ENCODE results near the gene ISCA1. TPM values are rescaled to one million over a fixed set of nuclear protein-coding genes. Genes with fewer than 3 reads are reported as not detected.

Gene ISCA1
- polyA plus RNA-seq, 2 of the 4 experiments (the other 2 are of a cell fraction) = 42.4 to 58.2 TPM

- TF ChIP-seq ZC3H11A (IDR thresholded peaks at IDR 0.05) (no peak), NPAS2 (CRISPR knock-in tag; IDR thresholded peaks at IDR 0.05; ENCODE audit: borderline replicate concordance) (no peak), HES2 (IDR thresholded peaks at IDR 0.05) (no peak), FOXS1 (CRISPR knock-in tag; IDR thresholded peaks at IDR 0.05) (no peak), CHD2 (IDR thresholded peaks at IDR 0.05; ENCODE audit: low read length, partially characterized antibody) (no peak)
Observed at GRCh38 chr9:86326536-86326935, 44.2 kb upstream of the ISCA1 start (continued).

- FAIRE-seq = no peak
- DNase-seq (ENCODE audit: low read depth in 1 of 2, low spot score in 1 of 2) = no peak
- CTCF ChIA-PET = interaction anchor here (1.2 kb wide), 1 partner anchor 89 kb away, joined by 3 read pairs; no protein-coding TSS in a partner anchor
- POLR2A ChIA-PET = no interaction called here
- no peak for ATAC-seq
- TF ChIP-seq PBX3 (IDR thresholded peaks at IDR 0.05) (no peak), FOSL2 (IDR thresholded peaks at IDR 0.05) (no peak), FOSL2 (CRISPR knock-in tag; IDR thresholded peaks at IDR 0.05) (no peak), SREBF2 (IDR thresholded peaks at IDR 0.05) (no peak), HOXA7 (CRISPR knock-in tag; IDR thresholded peaks at IDR 0.05) (no peak), HMGXB4 (CRISPR knock-in tag; IDR thresholded peaks at IDR 0.05; ENCODE audit: borderline replicate concordance) (no peak), JUNB (IDR thresholded peaks at IDR 0.05) (no peak), USF2 (IDR thresholded peaks at IDR 0.05) (no peak), PHF8 (IDR thresholded peaks at IDR 0.05; ENCODE audit: borderline replicate concordance, low read depth) (no peak), MAZ (IDR thresholded peaks at IDR 0.05; ENCODE audit: borderline replicate concordance, low read depth, low read length) (no peak), ZFP36 (IDR thresholded peaks at IDR 0.05; ENCODE audit: borderline replicate concordance, partially characterized antibody) (no peak), BHLHE40 (IDR thresholded peaks at IDR 0.05; ENCODE audit: low read depth, low read length) (no peak), JUN (IDR thresholded peaks at IDR 0.05) (no peak), CTCF (IDR thresholded peaks at IDR 0.05) (no peak), EHF (CRISPR knock-in tag; IDR thresholded peaks at IDR 0.05) (no peak), NFE2L2 (conservative IDR thresholded peaks at IDR 0.05; ENCODE audit: low read length) (no peak), RFX5 (IDR thresholded peaks at IDR 0.05) (no peak), REST (IDR thresholded peaks at IDR 0.05) (no peak)
- H3K4me3 ChIP-seq = no peak overlapping the region
- H3K27ac ChIP-seq = no peak overlapping the region
- H3K4me2 ChIP-seq = no peak overlapping the region
- H3K9me3 ChIP-seq = no peaks in the 10 kb centered on the region
- H3K4me1 ChIP-seq = peaks cover 22% of the 10 kb centered on the region; the same call in 2 of the 3 replicates
- WGBS (ENCODE audit: missing lambda C conversion rate) = 84% methylated on average over 1 of the region's 1 CpG
Observed at GRCh38 chr9:86324901-86325300, 42.6 kb upstream of the ISCA1 start.
